ENCODE results near the gene C12orf50.

The C12orf50 gene

DNA sequence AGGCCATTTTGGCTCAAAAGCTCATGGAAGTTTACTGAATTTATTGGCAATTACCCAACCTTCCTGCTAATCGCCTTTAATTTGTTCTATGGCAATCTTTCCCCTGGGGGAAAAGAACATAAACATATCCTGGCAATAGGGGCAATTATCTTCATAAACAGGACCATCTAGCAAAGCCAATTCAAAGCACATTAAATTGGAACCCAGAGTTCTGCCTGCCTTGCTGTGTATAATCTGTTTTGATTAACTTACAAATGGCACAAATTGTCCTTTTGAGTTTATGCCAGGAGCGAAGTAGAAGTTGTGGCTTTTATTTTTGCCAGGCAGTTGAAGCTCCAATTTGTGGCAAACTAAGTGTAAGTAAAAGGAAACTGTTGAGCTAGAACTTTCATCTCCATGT, 68.6 kb downstream of the C12orf50 start:
- TF ChIP-seq ZFP37 (tag by site-specific recombination; IDR thresholded peaks at IDR 0.05) (no peak), ZNF560 (tag by site-specific recombination; IDR thresholded peaks at IDR 0.05; ENCODE audit: borderline replicate concordance) (no peak), ZNF791 (tag by site-specific recombination; IDR thresholded peaks at IDR 0.05) (no peak), TCF7L2 (IDR thresholded peaks at IDR 0.05; ENCODE audit: borderline replicate concordance, low read depth, low read length) (no peak), ZNF239 (tag by site-specific recombination; IDR thresholded peaks at IDR 0.05) (no peak), ZSCAN16 (tag by site-specific recombination; IDR thresholded peaks at IDR 0.05) (no peak), ZBTB8A (tag by site-specific recombination; IDR thresholded peaks at IDR 0.05) (no peak), ZNF624 (tag by site-specific recombination; IDR thresholded peaks at IDR 0.05) (no peak), ZNF76 (tag by site-specific recombination; IDR thresholded peaks at IDR 0.05; ENCODE audit: borderline replicate concordance, low read depth) (no peak)
- TF ChIP-seq, protein P1, sequence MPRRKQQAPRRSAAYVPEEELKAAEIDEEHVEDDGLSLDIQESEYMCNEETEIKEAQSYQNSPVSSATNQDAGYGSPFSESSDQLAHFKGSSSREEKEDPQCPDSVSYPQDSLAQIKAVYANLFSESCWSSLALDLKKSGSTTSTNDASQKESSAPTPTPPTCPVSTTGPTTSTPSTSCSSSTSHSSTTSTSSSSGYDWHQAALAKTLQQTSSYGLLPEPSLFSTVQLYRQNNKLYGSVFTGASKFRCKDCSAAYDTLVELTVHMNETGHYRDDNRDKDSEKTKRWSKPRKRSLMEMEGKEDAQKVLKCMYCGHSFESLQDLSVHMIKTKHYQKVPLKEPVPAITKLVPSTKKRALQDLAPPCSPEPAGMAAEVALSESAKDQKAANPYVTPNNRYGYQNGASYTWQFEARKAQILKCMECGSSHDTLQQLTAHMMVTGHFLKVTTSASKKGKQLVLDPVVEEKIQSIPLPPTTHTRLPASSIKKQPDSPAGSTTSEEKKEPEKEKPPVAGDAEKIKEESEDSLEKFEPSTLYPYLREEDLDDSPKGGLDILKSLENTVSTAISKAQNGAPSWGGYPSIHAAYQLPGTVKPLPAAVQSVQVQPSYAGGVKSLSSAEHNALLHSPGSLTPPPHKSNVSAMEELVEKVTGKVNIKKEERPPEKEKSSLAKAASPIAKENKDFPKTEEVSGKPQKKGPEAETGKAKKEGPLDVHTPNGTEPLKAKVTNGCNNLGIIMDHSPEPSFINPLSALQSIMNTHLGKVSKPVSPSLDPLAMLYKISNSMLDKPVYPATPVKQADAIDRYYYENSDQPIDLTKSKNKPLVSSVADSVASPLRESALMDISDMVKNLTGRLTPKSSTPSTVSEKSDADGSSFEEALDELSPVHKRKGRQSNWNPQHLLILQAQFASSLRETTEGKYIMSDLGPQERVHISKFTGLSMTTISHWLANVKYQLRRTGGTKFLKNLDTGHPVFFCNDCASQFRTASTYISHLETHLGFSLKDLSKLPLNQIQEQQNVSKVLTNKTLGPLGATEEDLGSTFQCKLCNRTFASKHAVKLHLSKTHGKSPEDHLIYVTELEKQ (tag by site-specific recombination; IDR thresholded peaks at IDR 0.05; ENCODE audit: borderline replicate concordance): no peak
- TF ChIP-seq, protein P2, sequence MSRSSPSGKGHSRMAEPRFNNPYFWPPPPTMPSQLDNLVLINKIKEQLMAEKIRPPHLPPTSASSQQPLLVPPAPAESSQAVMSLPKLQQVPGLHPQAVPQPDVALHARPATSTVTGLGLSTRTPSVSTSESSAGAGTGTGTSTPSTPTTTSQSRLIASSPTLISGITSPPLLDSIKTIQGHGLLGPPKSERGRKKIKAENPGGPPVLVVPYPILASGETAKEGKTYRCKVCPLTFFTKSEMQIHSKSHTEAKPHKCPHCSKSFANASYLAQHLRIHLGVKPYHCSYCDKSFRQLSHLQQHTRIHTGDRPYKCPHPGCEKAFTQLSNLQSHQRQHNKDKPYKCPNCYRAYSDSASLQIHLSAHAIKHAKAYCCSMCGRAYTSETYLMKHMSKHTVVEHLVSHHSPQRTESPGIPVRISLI (tag by site-specific recombination; IDR thresholded peaks at IDR 0.05): no peak
- TF ChIP-seq, protein P3, sequence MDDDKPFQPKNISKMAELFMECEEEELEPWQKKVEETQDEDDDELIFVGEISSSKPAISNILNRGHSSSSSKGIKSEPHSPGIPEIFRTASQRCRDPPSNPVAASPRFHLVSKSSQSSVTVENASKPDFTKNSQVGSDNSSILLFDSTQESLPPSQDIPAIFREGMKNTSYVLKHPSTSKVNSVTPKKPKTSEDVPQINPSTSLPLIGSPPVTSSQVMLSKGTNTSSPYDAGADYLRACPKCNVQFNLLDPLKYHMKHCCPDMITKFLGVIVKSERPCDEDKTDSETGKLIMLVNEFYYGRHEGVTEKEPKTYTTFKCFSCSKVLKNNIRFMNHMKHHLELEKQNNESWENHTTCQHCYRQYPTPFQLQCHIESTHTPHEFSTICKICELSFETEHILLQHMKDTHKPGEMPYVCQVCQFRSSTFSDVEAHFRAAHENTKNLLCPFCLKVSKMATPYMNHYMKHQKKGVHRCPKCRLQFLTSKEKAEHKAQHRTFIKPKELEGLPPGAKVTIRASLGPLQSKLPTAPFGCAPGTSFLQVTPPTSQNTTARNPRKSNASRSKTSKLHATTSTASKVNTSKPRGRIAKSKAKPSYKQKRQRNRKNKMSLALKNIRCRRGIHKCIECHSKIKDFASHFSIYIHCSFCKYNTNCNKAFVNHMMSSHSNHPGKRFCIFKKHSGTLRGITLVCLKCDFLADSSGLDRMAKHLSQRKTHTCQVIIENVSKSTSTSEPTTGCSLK (tag by site-specific recombination; IDR thresholded peaks at IDR 0.05): no peak
- TF ChIP-seq, protein P4, sequence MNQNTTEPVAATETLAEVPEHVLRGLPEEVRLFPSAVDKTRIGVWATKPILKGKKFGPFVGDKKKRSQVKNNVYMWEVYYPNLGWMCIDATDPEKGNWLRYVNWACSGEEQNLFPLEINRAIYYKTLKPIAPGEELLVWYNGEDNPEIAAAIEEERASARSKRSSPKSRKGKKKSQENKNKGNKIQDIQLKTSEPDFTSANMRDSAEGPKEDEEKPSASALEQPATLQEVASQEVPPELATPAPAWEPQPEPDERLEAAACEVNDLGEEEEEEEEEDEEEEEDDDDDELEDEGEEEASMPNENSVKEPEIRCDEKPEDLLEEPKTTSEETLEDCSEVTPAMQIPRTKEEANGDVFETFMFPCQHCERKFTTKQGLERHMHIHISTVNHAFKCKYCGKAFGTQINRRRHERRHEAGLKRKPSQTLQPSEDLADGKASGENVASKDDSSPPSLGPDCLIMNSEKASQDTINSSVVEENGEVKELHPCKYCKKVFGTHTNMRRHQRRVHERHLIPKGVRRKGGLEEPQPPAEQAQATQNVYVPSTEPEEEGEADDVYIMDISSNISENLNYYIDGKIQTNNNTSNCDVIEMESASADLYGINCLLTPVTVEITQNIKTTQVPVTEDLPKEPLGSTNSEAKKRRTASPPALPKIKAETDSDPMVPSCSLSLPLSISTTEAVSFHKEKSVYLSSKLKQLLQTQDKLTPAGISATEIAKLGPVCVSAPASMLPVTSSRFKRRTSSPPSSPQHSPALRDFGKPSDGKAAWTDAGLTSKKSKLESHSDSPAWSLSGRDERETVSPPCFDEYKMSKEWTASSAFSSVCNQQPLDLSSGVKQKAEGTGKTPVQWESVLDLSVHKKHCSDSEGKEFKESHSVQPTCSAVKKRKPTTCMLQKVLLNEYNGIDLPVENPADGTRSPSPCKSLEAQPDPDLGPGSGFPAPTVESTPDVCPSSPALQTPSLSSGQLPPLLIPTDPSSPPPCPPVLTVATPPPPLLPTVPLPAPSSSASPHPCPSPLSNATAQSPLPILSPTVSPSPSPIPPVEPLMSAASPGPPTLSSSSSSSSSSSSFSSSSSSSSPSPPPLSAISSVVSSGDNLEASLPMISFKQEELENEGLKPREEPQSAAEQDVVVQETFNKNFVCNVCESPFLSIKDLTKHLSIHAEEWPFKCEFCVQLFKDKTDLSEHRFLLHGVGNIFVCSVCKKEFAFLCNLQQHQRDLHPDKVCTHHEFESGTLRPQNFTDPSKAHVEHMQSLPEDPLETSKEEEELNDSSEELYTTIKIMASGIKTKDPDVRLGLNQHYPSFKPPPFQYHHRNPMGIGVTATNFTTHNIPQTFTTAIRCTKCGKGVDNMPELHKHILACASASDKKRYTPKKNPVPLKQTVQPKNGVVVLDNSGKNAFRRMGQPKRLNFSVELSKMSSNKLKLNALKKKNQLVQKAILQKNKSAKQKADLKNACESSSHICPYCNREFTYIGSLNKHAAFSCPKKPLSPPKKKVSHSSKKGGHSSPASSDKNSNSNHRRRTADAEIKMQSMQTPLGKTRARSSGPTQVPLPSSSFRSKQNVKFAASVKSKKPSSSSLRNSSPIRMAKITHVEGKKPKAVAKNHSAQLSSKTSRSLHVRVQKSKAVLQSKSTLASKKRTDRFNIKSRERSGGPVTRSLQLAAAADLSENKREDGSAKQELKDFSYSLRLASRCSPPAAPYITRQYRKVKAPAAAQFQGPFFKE (tag by site-specific recombination; IDR thresholded peaks at IDR 0.05; ENCODE audit: borderline replicate concordance): no peak
- TF ChIP-seq, protein P5, sequence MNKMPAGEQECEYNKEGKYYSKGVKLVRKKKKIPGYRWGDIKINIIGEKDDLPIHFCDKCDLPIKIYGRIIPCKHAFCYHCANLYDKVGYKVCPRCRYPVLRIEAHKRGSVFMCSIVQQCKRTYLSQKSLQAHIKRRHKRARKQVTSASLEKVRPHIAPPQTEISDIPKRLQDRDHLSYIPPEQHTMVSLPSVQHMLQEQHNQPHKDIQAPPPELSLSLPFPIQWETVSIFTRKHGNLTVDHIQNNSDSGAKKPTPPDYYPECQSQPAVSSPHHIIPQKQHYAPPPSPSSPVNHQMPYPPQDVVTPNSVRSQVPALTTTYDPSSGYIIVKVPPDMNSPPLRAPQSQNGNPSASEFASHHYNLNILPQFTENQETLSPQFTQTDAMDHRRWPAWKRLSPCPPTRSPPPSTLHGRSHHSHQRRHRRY (tag by site-specific recombination; IDR thresholded peaks at IDR 0.05): no peak
- Histone ChIP-seq H3K9me3 (ENCODE audit: control insufficient read depth, insufficient read depth, low read depth, low read length) (no peaks in the 10 kb centered on the region), H3K36me3 (ENCODE audit: control insufficient read depth in 2 of 2, insufficient read depth in 1 of 2, low read length in 2 of 2) (no peaks in the 10 kb centered on the region), H3K4me1 (ENCODE audit: control insufficient read depth, insufficient read depth, low read length) (no peaks in the 10 kb centered on the region), H3K27ac (ENCODE audit: extremely low read depth, low read depth, low read length) (no peak overlapping the region), H3K4me3 (ENCODE audit: low read depth, low read length) (no peak overlapping the region)
- ChIA-PET POLR2A (no interaction called here), CTCF (no interaction called here)
